Measurements from ENCODE around the gene MRPS16.

DNA sequence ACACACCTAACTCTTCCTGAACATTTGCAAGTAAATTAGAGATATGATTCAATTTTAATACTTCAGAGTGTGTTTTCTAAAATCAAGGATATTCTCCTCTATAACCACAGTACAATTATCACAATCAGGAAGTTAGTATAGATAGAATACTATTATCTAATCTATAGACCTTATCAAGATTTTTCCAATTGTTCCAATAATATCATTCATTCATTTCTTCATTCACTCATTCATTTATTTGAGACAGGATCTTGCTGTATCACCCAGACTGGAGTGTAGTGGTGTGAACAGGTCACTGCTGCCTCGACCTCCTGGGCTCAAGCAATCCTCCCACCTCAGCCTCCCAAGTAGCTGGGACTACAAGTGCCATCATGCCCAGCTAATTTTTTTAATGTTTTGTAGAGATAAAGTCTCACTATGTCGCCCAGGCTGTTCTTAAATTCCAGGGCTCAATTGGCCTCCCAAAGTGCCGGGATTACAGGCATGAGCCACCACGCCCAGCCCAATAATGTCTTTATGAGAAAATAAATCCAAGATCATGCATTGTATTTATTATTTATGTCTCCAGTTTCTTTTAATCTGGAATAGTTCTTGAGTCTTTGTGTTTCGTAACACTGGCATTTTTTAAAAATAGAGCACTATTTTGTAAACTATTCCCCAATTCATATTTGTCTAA, 10.6 kb upstream of the MRPS16 start:
- TF ChIP-seq, protein P1, sequence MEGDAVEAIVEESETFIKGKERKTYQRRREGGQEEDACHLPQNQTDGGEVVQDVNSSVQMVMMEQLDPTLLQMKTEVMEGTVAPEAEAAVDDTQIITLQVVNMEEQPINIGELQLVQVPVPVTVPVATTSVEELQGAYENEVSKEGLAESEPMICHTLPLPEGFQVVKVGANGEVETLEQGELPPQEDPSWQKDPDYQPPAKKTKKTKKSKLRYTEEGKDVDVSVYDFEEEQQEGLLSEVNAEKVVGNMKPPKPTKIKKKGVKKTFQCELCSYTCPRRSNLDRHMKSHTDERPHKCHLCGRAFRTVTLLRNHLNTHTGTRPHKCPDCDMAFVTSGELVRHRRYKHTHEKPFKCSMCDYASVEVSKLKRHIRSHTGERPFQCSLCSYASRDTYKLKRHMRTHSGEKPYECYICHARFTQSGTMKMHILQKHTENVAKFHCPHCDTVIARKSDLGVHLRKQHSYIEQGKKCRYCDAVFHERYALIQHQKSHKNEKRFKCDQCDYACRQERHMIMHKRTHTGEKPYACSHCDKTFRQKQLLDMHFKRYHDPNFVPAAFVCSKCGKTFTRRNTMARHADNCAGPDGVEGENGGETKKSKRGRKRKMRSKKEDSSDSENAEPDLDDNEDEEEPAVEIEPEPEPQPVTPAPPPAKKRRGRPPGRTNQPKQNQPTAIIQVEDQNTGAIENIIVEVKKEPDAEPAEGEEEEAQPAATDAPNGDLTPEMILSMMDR (conservative IDR thresholded peaks at IDR 0.05 in 1 of 2, IDR thresholded peaks at IDR 0.05 in 1 of 2; ENCODE audit: extremely low read depth in 1 of 2, insufficient read depth in 1 of 2, low read depth in 1 of 2, low read length in 2 of 2) = no peak
- TF ChIP-seq EZH2 (IDR thresholded peaks at IDR 0.05; ENCODE audit: borderline replicate concordance, low read length) = no peak
